Kidney glomerular epithelial cell (primary cell): ENCODE results near the gene MINDY2.
"Not testable (repeated sequence)": the region's sequence is repeated elsewhere in the genome, so short reads cannot be mapped to it uniquely, and the experiment has no call there.

Experiments used
- DNase-seq: peaks from one replicate; lab custom pipeline; 2025; lab: John Stamatoyannopoulos, UW

The MINDY2 gene

GRCh38 chr15:58833681-58834426 lies 62.8 kb downstream of the MINDY2 start:
- not testable (repeated sequence) for DNase-seq

- DNase-seq = no peak
Measured at GRCh38 chr15:58839485-58839884, 68.4 kb downstream of the MINDY2 start.

GRCh38 chr15:58840048-58840447 lies 68.9 kb downstream of the MINDY2 start:
- DNase-seq = no peak

DNA sequence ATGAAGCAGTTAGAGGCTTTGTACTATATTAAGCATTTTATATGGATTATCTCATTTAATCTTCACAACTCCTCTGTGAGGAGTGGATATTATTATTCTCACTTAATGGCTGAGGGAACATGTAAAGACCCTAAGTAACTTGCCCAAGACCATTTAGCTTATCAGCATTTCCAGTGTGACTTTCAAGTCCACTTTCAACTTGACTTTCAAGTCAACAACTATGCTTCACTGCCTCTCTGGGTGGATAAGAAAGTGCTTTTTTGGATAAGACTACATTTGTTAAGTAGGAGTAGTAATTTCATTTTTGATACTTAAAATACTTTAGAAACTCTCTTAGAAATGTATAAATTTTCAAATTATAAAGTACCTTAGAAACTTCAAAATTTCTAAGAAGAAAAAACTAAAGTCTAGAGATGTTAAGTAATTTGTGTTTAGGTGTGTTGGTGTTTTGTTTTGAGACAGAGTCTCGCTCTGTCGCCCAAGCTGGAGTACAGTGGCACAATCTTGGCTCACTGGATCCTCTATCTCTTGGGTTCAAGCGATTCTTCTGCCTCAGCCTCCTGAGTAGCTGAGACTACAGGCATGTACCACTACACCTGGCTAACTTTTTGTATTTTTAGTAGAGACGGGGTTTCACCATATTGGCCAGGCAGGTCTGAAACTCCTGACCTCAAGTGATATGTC lies 71.8 kb downstream of the MINDY2 start:
- DNase-seq = no peak

GRCh38 chr15:58851205-58851604 lies 80.1 kb downstream of the MINDY2 start:
- DNase-seq = not testable (repeated sequence)

- DNase-seq = no peak
Measured at GRCh38 chr15:58852347-58852746, 81.2 kb downstream of the MINDY2 start.

DNA sequence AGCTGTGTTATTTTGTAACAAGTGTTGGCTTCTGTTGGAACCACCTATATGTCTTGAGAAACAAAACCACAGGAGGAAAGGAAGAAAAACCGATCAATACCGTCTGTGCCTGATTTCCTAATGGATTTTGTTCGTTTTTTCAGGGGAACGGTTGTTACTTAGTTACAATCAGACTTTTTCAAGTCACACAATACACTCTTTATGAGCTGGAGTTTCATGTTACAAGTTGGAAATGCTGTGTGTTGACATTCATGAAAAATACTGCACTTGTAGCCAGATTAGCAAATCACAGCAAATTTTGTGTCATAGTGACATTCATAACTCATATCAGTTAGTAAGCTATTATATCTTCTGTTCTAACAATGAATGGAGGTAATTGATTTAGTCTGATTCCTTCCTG lies 83.5 kb downstream of the MINDY2 start:
- DNase-seq = no peak

DNA sequence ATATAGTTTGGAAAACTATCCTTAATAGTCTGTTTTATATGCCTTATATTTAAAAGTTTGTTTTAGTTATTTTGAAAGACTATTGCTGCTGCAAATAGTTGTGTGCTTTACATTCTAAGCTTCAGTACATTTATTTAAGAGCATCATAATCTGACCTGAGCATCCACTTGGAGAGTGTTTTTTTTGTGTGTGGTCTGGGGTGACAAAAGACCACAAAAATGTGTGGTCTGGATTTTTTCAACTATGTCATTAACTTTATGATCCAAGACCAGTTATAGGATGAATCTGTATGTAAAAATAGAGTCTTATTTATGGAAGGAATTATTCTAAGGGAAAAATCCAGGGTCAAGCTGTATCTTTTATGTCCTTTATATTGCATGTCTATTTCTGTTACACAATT lies 85.0 kb downstream of the MINDY2 start:
- peak; percentile 27 for DNase-seq

- not testable (repeated sequence) for DNase-seq
Measured at GRCh38 chr15:58856621-58857020, 85.5 kb downstream of the MINDY2 start.

- DNase-seq = no peak
Measured at GRCh38 chr15:58862326-58862725, 91.2 kb downstream of the MINDY2 start.

DNA sequence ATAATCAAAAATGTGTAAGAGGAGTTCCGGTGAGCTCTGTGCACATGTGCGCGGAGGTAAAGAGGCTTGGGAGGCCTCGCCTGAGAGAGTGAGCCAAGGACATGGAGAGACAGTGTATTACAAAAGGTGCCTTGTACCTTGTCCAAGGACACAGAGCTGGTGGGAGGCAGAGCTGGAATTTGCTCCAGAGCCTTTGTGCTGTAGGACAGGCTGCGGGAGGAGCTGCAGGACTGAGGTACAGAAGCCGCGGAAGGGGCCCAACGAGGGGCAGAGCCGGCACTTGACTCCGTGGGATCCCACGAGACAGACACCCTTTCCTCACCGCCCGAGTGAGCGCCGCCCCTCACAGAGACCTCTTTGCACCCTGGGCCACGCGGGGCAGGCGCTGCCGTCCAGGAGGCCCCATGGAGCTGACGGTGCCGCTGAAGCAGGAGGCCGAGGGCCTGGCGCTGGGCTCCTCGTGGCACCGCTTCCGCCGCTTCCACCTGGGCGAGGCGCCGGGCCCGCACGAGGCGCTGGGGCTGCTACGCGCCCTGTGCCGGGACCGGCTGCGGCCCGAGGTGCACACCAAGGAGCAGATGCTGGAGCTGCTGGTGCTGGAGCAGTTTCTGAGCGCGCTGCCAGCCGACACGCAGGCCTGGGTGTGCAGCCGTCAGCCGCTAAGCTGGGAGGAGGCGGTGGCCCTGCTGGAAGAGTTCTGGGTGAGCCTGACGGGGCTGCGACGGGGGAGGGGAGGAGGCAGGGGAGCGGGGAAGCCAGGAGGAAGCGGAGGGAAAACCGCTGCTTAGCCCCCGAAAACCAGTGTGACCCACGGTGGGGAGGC lies 93.7 kb downstream of the MINDY2 start:
- DNase-seq = no peak

DNA sequence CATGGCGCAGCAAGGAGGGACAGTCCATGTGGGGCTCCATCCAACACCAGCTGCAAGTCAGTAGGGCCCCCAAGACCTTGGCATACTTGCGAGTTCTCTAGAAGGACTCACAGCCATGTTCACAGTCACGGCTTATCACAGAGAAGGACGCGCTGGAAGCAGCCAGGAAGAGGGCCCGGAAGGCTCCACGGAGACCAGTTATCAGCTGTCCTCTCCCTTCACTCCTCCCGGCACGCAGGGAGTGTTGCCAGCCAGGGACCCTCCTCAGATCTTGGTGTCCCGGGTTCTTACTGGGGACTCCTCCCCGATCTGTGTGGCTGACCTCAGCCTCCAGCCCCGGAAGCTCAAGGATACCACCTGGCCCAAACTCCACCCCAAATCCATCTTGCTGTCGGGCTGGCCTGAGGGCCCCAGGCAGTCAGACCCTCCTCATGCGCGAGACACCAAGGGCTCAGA lies 94.4 kb downstream of the MINDY2 start:
- no peak for DNase-seq

- no peak for DNase-seq
Measured at GRCh38 chr15:58867926-58868325, 96.8 kb downstream of the MINDY2 start.

DNA sequence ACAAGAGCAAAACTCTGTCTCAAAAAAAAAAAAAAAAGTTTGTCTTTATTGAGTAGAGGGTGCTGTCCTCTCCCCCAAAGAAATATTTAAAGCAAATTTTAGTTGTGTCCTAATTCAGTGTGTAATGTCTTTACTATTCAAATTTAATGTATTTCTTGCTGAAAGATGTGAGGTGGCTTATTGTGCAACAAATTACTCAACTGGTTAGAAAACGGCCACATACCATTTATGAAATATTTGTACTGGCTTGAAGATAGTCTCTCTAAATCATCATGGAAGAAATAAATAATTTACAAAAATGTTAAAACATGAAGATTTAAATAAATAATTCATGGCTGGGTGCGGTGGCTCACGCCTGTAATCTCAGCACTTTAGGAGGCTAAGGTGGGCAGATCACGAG lies 99.3 kb downstream of the MINDY2 start:
- DNase-seq = no peak

DNA sequence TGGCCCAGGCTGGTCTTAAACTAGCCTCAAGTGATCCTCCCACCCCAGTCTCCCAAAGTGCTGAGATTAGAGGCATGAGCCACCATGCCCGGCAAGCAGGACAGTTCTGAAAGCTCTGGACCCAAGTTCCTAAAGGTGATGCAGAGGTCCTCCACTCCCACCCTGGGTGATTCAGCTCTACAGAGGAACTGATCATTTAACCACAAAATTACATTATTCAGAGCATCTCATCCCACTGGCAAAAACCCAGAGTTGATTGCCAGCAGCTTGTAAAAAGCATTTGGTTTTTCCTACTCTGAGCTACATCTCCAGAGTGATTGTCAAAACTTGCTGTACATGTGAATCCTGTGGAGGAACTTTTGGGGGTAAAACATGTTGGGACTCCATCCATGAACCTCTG lies 102.2 kb downstream of the MINDY2 start:
- DNase-seq = no peak

DNA sequence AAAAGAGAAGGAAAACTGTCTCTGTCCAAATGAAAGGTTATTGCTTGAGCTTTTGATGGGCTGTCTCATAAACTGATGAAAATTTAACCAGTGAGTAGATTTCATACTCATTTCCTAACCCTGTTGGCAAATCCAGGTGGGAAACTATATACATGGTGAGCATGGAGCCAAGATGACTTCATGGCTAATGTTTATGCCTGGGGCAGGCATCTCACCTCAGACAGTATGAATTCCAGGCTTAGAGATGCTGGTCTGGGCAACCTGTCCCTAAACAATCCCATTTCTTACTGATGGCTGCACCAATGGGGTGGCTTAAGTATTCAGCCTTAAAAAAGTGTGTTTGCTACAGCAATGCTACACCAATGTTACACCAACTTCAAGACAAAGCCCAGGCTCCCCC lies 104.2 kb downstream of the MINDY2 start:
- DNase-seq = no peak

- DNase-seq = no peak
Measured at GRCh38 chr15:58876306-58877106, 105.4 kb downstream of the MINDY2 start.

- DNase-seq = no peak
Measured at GRCh38 chr15:58877999-58878825, 107.1 kb downstream of the MINDY2 start.

DNA sequence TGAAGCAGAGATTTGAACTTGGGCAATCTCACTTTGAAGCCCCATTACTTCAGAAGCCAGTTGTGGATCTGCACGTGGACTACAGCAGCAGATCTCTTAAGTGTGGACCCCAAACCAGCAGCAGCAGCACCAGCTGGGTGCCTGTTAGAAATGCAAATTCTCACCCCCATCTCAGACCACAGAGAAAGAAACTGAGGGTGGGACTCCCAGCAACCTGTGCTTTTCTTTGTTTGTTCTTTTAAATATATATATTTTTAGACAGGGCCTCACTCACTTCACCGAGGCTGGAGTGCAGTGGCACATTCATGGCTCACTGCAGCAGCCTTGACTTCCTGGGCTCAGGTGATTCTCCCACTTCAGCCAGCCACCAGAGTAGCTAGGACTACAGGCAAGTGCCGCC lies 109.2 kb downstream of the MINDY2 start:
- no peak for DNase-seq

DNA sequence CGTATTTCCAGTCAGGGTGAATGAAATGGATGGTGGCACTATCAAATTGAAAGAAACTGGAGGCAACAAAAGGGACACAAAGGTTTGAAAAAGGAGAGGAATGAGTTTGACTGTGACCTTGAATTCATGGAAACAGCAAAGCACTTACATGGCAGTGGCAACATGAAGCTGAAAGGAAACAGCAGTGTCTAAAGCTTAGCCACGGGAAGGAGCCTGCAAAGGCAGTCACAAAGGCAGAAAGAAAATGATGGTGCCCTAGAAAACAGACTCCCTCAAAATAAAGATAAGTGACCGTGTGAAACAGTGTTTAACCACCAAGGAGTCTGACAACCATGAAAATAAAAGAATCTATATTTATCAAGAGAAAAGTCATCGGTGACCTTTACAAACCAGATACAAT lies 111.1 kb downstream of the MINDY2 start:
- no peak for DNase-seq

DNA sequence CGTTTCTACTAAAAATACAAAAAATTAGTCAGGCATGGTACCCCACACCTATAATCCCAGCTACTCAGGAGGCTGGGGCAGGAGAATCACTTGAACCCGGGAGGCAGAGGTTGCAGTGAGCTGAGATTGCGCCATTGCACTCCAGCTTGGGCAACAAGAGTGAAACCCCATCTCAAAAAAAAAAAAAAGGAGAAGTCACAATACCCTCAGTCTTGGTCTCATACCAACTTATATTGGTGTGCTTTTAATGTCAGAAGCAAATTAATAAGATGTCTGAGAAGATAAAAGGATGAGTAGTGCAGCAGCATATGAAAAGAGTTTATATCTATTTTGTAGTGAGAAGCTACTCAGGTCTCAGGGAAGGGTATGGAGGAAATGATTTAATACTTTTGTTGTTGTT lies 112.8 kb downstream of the MINDY2 start:
- DNase-seq = not testable (repeated sequence)
